ENCODE data around the gene STAC3.

The STAC3 gene

DNA sequence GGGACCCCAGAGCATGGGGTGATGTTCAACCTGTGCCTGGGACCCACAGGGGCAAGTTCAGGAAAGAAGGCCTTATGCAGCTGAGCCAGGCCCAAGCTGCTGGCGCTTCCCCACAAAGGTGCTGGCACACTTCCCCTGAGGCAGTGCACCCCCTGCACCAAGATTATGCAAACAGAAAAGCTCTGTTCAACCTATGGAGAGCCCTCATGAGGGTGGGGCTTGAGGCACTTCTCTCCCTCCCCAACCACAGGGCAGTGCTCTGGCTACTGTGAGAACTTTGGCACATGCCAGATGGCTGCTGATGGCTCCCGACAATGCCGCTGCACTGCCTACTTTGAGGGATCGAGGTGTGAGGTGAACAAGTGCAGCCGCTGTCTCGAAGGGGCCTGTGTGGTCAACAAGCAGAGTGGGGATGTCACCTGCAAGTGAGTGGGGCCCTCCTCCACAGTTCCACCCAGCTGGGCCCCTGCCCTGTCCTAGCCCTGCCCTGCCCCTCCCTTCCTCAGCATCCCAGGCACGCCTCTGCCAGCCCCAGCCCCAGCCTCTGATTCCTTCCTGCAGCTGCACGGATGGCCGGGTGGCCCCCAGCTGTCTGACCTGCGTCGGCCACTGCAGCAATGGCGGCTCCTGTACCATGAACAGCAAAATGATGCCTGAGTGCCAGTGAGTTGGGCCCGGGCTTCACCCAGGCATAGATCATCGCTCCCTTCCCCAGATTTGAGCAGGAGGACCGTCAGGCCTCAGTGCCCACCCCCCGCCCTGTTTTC, 39.9 kb downstream of the STAC3 start:
- no peak for DNase-seq
- TF ChIP-seq, protein P1, sequence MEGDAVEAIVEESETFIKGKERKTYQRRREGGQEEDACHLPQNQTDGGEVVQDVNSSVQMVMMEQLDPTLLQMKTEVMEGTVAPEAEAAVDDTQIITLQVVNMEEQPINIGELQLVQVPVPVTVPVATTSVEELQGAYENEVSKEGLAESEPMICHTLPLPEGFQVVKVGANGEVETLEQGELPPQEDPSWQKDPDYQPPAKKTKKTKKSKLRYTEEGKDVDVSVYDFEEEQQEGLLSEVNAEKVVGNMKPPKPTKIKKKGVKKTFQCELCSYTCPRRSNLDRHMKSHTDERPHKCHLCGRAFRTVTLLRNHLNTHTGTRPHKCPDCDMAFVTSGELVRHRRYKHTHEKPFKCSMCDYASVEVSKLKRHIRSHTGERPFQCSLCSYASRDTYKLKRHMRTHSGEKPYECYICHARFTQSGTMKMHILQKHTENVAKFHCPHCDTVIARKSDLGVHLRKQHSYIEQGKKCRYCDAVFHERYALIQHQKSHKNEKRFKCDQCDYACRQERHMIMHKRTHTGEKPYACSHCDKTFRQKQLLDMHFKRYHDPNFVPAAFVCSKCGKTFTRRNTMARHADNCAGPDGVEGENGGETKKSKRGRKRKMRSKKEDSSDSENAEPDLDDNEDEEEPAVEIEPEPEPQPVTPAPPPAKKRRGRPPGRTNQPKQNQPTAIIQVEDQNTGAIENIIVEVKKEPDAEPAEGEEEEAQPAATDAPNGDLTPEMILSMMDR (IDR thresholded peaks at IDR 0.05; ENCODE audit: low read depth, low read length) = no peak
- peaks cover 28% of the 10 kb centered on the region for H3K27me3 ChIP-seq
- no peaks in the 10 kb centered on the region for H3K9me3 ChIP-seq
- H3K4me3 ChIP-seq (ENCODE audit: low read depth, low read length) = no peak overlapping the region
- H3K4me1 ChIP-seq = no peaks in the 10 kb centered on the region; the same call in 1 of the 2 replicates
- H3K36me3 ChIP-seq = no peaks in the 10 kb centered on the region

DNA sequence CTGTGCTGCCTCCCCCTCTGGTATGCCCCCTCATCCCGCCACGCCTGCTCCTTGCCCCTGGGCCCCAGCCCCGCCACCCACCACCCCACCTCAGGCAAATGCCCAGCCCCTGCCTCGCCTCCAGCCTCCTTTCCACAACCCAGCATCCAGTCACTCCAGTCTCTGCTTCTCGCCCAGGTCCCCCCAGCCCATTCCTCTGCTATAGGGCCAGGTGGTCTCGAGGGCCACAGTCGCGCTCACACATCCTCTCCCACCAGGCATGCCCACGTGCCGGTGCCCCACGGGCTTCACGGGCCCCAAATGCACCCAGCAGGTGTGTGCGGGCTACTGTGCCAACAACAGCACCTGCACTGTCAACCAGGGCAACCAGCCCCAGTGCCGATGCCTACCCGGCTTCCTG, 40.5 kb downstream of the STAC3 start:
- TF ChIP-seq, protein P1 (IDR thresholded peaks at IDR 0.05; ENCODE audit: low read depth, low read length) = no peak
- no peak for DNase-seq
- Histone ChIP-seq H3K9me3 (no peaks in the 10 kb centered on the region), H3K27me3 (peaks cover 21% of the 10 kb centered on the region), H3K4me3 (ENCODE audit: low read depth, low read length) (no peak overlapping the region), H3K36me3 (no peaks in the 10 kb centered on the region), H3K4me1 (no peaks in the 10 kb centered on the region)

DNA sequence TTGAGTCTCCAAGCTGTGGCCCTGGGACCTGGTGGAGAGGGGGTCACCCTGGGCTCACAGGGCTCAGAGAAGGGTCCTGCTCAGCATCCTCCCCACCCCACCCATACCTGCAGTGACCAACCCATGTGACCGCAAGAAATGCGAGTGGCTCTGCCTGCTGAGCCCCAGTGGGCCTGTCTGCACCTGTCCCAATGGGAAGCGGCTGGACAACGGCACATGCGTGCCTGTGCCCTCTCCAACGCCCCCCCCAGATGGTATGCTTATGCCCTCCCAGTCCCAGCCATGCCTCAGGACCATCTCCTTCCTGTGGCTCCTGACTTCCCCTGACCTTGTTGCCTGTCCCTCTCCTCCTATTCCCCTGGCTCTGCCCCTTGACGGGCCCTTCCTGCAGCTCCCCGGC, 41.1 kb downstream of the STAC3 start:
- TF ChIP-seq, protein P1 (IDR thresholded peaks at IDR 0.05; ENCODE audit: low read depth, low read length) = no peak
- Histone ChIP-seq H3K36me3 (no peaks in the 10 kb centered on the region), H3K4me3 (ENCODE audit: low read depth, low read length) (no peak overlapping the region), H3K9me3 (no peaks in the 10 kb centered on the region), H3K4me1 (no peaks in the 10 kb centered on the region), H3K27me3 (peaks cover 16% of the 10 kb centered on the region)
- DNase-seq = no peak

DNA sequence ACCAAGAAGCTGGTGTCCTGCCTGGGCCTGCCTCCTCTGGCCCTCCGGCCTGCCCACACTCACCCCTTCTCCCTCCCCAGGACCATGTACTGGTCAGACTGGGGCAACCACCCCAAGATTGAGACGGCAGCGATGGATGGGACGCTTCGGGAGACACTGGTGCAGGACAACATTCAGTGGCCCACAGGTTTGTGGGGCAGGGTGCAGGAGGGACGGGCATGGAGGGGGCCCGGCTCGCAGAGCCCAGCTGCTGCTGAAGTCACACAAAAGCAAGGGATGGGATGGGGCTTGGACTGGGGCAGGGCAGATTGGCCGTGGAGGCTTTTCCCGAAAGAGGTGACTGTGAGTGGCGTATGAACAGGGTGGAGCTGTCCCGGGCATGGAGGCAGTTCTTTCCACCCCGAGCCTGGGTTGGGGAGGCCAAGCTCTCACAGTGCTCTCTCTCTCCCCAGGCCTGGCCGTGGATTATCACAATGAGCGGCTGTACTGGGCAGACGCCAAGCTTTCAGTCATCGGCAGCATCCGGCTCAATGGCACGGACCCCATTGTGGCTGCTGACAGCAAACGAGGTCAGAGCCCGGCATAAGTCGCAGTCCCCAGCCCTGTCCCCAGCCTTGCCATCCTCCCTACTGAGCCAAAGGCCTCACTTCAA, 42.2 kb downstream of the STAC3 start:
- Histone ChIP-seq H3K27me3 (peaks cover 4% of the 10 kb centered on the region), H3K36me3 (no peaks in the 10 kb centered on the region), H3K4me1 (no peaks in the 10 kb centered on the region), H3K9me3 (no peaks in the 10 kb centered on the region), H3K4me3 (ENCODE audit: low read depth, low read length) (no peak overlapping the region)
- TF ChIP-seq, protein P1 (IDR thresholded peaks at IDR 0.05; ENCODE audit: low read depth, low read length) = no peak
- no peak for DNase-seq

DNA sequence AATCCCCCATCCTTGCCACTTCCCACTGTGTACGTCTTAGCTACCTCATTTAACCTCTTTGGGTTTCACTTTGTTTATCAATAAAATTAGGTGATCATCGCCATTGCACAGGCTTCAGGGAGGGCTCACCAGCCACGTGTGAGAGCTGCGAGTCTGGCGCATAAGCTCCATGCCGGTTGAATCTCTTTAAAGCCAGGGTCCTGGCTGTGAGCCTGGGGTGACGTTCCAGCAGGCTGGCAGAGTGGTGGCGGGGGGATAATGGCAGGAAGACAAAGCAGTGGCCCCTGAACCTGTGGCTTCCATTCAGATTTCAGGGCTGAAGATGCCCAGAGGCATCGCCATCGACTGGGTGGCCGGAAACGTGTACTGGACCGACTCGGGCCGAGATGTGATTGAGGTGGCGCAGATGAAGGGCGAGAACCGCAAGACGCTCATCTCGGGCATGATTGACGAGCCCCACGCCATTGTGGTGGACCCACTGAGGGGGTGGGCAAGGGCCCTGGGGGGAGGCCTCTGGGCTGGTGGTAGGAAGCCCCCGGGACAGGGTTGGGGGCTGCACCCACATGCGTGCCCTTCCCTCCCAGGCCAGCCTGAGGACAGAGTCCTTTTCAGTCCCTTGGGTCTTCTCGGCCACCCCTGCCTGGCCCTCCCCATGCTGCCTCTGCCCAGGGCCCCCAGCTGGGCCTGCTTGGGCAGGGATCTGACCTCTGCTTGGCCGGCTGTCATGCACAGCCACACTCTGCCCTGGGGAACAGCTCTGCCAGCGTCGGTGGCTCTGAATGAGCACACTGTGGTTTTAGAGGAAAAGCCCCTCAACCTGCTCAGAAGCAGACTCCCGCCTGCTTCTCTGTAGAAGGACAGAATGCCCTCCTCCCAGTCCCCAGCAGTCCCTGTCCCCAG, 43.0 kb downstream of the STAC3 start:
- Histone ChIP-seq H3K4me3 (ENCODE audit: low read depth, low read length) (no peak overlapping the region), H3K36me3 (no peaks in the 10 kb centered on the region), H3K9me3 (no peaks in the 10 kb centered on the region), H3K27me3 (no peaks in the 10 kb centered on the region), H3K4me1 (no peaks in the 10 kb centered on the region)
- no peak for DNase-seq
- TF ChIP-seq, protein P1 (IDR thresholded peaks at IDR 0.05; ENCODE audit: low read depth, low read length) = no peak
